RWPE2 (cell line): ENCODE measurements around the gene TOPBP1.

Experiments used
- ATAC-seq: fragments of 200-7000 bp; cut with Tn5 transposase; 3 replicates; pipeline ENCODE4 v1.9.1; 2021; ENCODE audit warnings: low read depth
- DNase-seq: peaks from one replicate; pipeline ENCODE4 v3.0.0-alpha.2; 2020; ENCODE audit warnings: low spot score
- H3K27ac ChIP-seq: fragments of 450-650 bp; 2 replicates; pipeline ENCODE4 v1.5.1; 2017; ENCODE audit warnings: mild to moderate bottlenecking; ENCODE audit not compliant: poor library complexity, severe bottlenecking
- H3K27me3 ChIP-seq: fragments of 250-450 bp; sonication (Bioruptor Pico); 2 replicates; pipeline ENCODE4 v1.5.1; 2021; ENCODE audit warnings: mild to moderate bottlenecking, moderate library complexity; ENCODE audit not compliant: insufficient read depth, poor library complexity, severe bottlenecking
- H3K36me3 ChIP-seq: fragments of 250-450 bp; sonication (Bioruptor Pico); 2 replicates; pipeline ENCODE4 v1.5.1; 2020; ENCODE audit warnings: low read depth, mild to moderate bottlenecking, moderate library complexity
- H3K4me1 ChIP-seq: fragments of 250-450 bp; sonication (Bioruptor Pico); 2 replicates; pipeline ENCODE4 v1.5.1; 2021; ENCODE audit warnings: mild to moderate bottlenecking, moderate library complexity; ENCODE audit not compliant: insufficient read depth, poor library complexity, severe bottlenecking
- H3K4me3 ChIP-seq: fragments of 250-450 bp; sonication (Bioruptor Pico); 2 replicates; pipeline ENCODE4 v1.5.1; 2021; ENCODE audit warnings: mild to moderate bottlenecking, moderate library complexity; ENCODE audit not compliant: severe bottlenecking
- H3K9me3 ChIP-seq: fragments of 250-450 bp; sonication (Bioruptor Pico); 2 replicates; pipeline ENCODE4 v1.5.1; 2021; ENCODE audit warnings: mild to moderate bottlenecking, moderate library complexity; ENCODE audit not compliant: severe bottlenecking
- CTCF ChIP-seq: fragments of 450-650 bp; IDR thresholded peaks from one replicate; pipeline ENCODE4 v1.5.1; 2017; ENCODE audit warnings: mild to moderate bottlenecking, moderate library complexity; ENCODE audit not compliant: poor library complexity, severe bottlenecking

The TOPBP1 gene

DNA sequence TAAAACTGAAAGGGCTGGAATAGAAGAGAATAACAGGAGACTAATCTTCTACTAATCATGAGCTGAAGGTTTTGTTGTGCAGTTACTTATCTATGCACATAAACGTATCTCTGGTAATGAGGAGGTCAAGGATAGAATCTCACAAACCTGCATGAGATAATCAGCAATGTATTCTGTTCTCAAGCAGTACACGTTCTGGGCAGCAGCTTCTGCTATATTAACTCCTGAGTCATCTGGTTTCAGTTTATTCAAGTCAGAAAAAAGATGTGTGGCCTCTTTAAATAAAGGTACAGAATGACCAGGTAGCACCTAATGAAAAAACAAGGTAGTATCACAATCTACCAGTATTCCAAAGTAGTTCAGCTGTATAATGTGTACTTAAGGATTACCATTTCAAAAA is 53.4 kb downstream of the TOPBP1 start:
- TF ChIP-seq CTCF: no peak
- Histone ChIP-seq H3K9me3 (no peaks in the 10 kb centered on the region), H3K27ac (no peak overlapping the region), H3K4me3 (no peak overlapping the region), H3K4me1 (no peaks in the 10 kb centered on the region), H3K27me3 (no peaks in the 10 kb centered on the region), H3K36me3 (peaks cover 88% of the 10 kb centered on the region)
- DNase-seq (no peak), ATAC-seq (no peak)

DNA sequence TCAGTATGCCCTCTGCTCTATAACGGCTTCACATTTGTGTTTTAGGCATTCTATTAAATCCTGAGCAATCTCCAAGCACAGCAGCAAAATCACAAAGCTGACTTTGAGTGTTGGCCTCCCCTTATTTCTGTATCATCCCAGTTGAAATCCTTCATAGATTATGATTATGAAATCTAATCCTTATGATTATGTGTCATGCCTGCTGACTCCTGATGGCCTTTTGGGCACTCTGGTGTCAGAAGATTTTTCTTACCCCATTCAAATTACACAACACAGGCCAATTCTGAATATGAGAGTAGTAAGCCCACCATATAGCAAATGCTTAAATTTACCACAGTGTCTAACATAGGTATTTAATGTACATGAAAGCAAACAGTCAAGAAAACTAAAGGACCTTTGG is 53.9 kb downstream of the TOPBP1 start:
- ATAC-seq: no peak

DNA sequence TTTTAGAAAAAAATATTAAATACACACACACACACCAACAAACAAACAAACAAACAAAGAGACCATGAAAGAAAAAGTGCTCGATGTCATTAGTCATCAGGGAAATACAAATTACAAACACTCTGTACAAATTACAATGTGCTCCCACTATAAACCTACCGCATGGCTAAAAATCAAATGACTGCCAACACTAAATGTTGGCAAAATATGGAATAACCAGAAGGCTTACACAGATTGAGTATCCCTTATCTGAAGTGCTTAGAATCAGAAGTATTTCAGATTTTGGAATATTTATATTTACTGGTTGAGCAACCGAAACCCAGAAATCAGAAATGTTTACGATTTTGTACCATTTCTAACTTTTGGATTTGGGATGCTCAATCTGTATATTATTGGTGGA is 54.8 kb downstream of the TOPBP1 start:
- Histone ChIP-seq H3K27me3 (no peaks in the 10 kb centered on the region), H3K27ac (no peak overlapping the region), H3K4me1 (no peaks in the 10 kb centered on the region), H3K4me3 (no peak overlapping the region), H3K36me3 (peaks cover 85% of the 10 kb centered on the region), H3K9me3 (no peaks in the 10 kb centered on the region)
- TF ChIP-seq CTCF: no peak
- DNase-seq: no peak
- ATAC-seq: no peak

More for the DNA sequence above, 53.9 kb downstream of the TOPBP1 start:
- H3K27me3 ChIP-seq: no peaks in the 10 kb centered on the region
- no peak overlapping the region for H3K27ac ChIP-seq
- no peaks in the 10 kb centered on the region for H3K4me1 ChIP-seq
- DNase-seq: no peak
- H3K4me3 ChIP-seq: no peak overlapping the region
- H3K36me3 ChIP-seq: peaks cover 86% of the 10 kb centered on the region
- TF ChIP-seq CTCF: no peak
- H3K9me3 ChIP-seq: no peaks in the 10 kb centered on the region

- H3K9me3 ChIP-seq: no peaks in the 10 kb centered on the region
- H3K4me3 ChIP-seq: no peak overlapping the region
- DNase-seq (no peak), ATAC-seq (no peak)
- no peaks in the 10 kb centered on the region for H3K4me1 ChIP-seq
- H3K27me3 ChIP-seq: no peaks in the 10 kb centered on the region
- H3K27ac ChIP-seq: no peak overlapping the region
- peaks cover 86% of the 10 kb centered on the region for H3K36me3 ChIP-seq
- TF ChIP-seq CTCF: no peak
These were observed 55.4 kb downstream of the TOPBP1 start for GRCh38 chr3:133606342-133606741.

DNA sequence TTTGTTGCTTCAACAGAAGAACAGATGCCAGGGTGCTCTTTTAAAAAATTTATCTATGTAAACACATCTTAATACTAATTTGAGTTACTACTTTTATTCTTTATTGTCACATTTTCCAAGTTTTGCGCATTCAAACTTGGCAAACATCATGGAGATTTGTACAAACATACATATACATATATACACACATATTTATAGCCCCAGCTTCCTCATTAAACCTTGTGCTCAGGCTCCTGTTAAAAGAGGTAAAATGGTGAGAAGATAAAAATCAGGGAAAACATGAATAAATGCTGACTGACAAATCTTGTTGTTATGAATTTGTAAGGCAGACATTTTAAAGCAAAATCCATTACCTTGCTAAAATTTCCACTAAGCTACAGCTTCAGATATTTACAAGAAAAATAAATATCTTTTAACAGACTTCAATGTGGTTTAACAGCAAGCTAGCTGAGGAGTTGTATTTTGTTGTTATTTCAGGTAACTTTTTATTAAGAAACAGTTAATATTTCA is 61.1 kb downstream of the TOPBP1 start:
- no peak for ATAC-seq
- Histone ChIP-seq H3K4me1 (peaks cover under 1% of the 10 kb centered on the region), H3K27me3 (no peaks in the 10 kb centered on the region), H3K36me3 (peaks cover 49% of the 10 kb centered on the region), H3K27ac (no peak overlapping the region), H3K9me3 (no peaks in the 10 kb centered on the region), H3K4me3 (no peak overlapping the region)
- DNase-seq: no peak
- no peak for TF ChIP-seq CTCF
